ENCODE results near the gene RCAN2.

DNA sequence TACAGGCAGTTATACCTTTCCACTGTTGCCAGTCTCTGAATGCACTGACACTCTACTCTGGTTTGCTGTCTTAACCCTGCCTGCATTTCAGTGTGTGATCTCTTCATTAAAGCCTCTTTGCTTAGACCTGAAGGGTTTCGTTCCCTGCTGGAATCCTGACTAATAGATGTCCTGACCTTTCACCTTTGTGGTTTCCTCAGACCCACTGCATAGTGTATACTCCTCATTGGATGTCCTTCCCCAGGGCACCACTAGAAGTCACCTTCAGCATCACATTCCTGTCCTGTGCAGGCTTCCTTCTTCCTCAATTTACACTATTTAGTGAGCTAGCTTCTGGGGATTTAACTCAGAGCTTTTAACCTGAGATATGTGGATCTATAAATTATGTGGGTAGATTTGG is 120.6 kb downstream of the RCAN2 start:
- TF ChIP-seq, protein P1, sequence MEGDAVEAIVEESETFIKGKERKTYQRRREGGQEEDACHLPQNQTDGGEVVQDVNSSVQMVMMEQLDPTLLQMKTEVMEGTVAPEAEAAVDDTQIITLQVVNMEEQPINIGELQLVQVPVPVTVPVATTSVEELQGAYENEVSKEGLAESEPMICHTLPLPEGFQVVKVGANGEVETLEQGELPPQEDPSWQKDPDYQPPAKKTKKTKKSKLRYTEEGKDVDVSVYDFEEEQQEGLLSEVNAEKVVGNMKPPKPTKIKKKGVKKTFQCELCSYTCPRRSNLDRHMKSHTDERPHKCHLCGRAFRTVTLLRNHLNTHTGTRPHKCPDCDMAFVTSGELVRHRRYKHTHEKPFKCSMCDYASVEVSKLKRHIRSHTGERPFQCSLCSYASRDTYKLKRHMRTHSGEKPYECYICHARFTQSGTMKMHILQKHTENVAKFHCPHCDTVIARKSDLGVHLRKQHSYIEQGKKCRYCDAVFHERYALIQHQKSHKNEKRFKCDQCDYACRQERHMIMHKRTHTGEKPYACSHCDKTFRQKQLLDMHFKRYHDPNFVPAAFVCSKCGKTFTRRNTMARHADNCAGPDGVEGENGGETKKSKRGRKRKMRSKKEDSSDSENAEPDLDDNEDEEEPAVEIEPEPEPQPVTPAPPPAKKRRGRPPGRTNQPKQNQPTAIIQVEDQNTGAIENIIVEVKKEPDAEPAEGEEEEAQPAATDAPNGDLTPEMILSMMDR (IDR thresholded peaks at IDR 0.05) = no peak
- TF ChIP-seq POLR2A (IDR thresholded peaks at IDR 0.05) = no peak
